ENCODE measurements around the gene TMEM233.
A peak's percentile ranks its signal among the peaks of the same experiment; 100 is the strongest.

The TMEM233 gene

GRCh38 chr12:119593578-119594398 lies at the start of gene TMEM233:
Gene TMEM233 (plus strand): TSS chr12:119593774. CDS start chr12:119593849, 75 bp downstream.
- no peak for DNase-seq

- peak; percentile 56 for DNase-seq
These were observed 48.6 kb upstream of the TMEM233 start for GRCh38 chr12:119544765-119545625.

GRCh38 chr12:119546340-119546739 lies 47.2 kb upstream of the TMEM233 start:
- DNase-seq: no peak

GRCh38 chr12:119547001-119547400 lies 46.6 kb upstream of the TMEM233 start:
- DNase-seq: no peak

GRCh38 chr12:119556854-119557253 lies 36.7 kb upstream of the TMEM233 start:
- no peak for DNase-seq

GRCh38 chr12:119565404-119565803 lies 28.2 kb upstream of the TMEM233 start:
- no peak for DNase-seq

GRCh38 chr12:119570771-119571170 lies 22.8 kb upstream of the TMEM233 start:
- no peak for DNase-seq

- no peak for DNase-seq
These were observed 20.5 kb upstream of the TMEM233 start for GRCh38 chr12:119573086-119573485.

- no peak for DNase-seq
These were observed 19.3 kb upstream of the TMEM233 start for GRCh38 chr12:119574255-119574654.

- no peak for DNase-seq
These were observed 17.3 kb upstream of the TMEM233 start for GRCh38 chr12:119576118-119576810.

- no peak for DNase-seq
These were observed 16.7 kb upstream of the TMEM233 start for GRCh38 chr12:119576915-119577314.

- DNase-seq: no peak
These were observed 15.5 kb upstream of the TMEM233 start for GRCh38 chr12:119578112-119578511.

- DNase-seq: no peak
These were observed 4.5 kb upstream of the TMEM233 start for GRCh38 chr12:119589097-119589496.

- DNase-seq: no peak
These were observed 3.9 kb upstream of the TMEM233 start for GRCh38 chr12:119589634-119590033.

GRCh38 chr12:119592232-119592631 lies 1.3 kb upstream of the TMEM233 start:
- no peak for DNase-seq

- DNase-seq: no peak
These were observed 791 bp downstream of the TMEM233 start for GRCh38 chr12:119594399-119594730.

- DNase-seq: no peak
These were observed 1.3 kb downstream of the TMEM233 start for GRCh38 chr12:119594772-119595445.

- no peak for DNase-seq
These were observed 4.6 kb downstream of the TMEM233 start for GRCh38 chr12:119598159-119598558.

- DNase-seq: no peak
These were observed 8.5 kb downstream of the TMEM233 start for GRCh38 chr12:119601877-119602733.

- no peak for DNase-seq
These were observed 9.1 kb downstream of the TMEM233 start for GRCh38 chr12:119602734-119603094.

GRCh38 chr12:119603767-119604166 lies 10.2 kb downstream of the TMEM233 start:
- DNase-seq: no peak

GRCh38 chr12:119609358-119609757 lies 15.8 kb downstream of the TMEM233 start:
- no peak for DNase-seq

All from CD4-positive, alpha-beta T cell treated with Interleukin-12 subunit alpha and Interleukin-12 subunit beta, for 1 hour (primary cell).